ENCODE data around the gene DLG5.

Gene DLG5

GRCh38 chr10:77881222-77881621 lies 45.3 kb downstream of the DLG5 start:
- Histone ChIP-seq H3K9ac (ENCODE audit: low read depth, low read length) (no peak overlapping the region), H4K20me1 (ENCODE audit: insufficient read depth, low read length) (peaks cover 41% of the 10 kb centered on the region), H3K36me3 (ENCODE audit: insufficient read depth, low read length) (no peaks in the 10 kb centered on the region), H3K4me3 (ENCODE audit: low read depth in 1 of 2, low read length in 2 of 2) (no peak overlapping the region), H3K79me2 (ENCODE audit: insufficient read depth, low read length) (peaks cover 8% of the 10 kb centered on the region; the same call in 1 of the 2 replicates), H3K4me1 (ENCODE audit: insufficient read depth, low read length) (no peaks in the 10 kb centered on the region), H3K27ac (ENCODE audit: low read length) (no peak overlapping the region), H2AFZ (ENCODE audit: low read depth, low read length) (no peak overlapping the region), H3K4me2 (ENCODE audit: insufficient read depth, low read length) (no peak overlapping the region), H3K27me3 (ENCODE audit: insufficient read depth, low read length, poor library complexity) (no peaks in the 10 kb centered on the region), H3K9me3 (ENCODE audit: insufficient read depth, low read length, severe bottlenecking) (no peaks in the 10 kb centered on the region)
- TF ChIP-seq EZH2 (IDR thresholded peaks at IDR 0.05; ENCODE audit: borderline replicate concordance, low read depth, low read length, severe bottlenecking) (no peak), CTCF (IDR thresholded peaks at IDR 0.05; ENCODE audit: borderline replicate concordance, extremely low read depth, low read length, poor library complexity, severe bottlenecking) (no peak)
- DNase-seq (no peak), ATAC-seq (ENCODE audit: insufficient read depth, low read depth) (no peak)

GRCh38 chr10:77879710-77880109 lies 46.8 kb downstream of the DLG5 start:
- Histone ChIP-seq H3K27ac (ENCODE audit: low read length) (no peak overlapping the region), H3K4me1 (ENCODE audit: insufficient read depth, low read length) (no peaks in the 10 kb centered on the region), H3K9ac (ENCODE audit: low read depth, low read length) (no peak overlapping the region), H2AFZ (ENCODE audit: low read depth, low read length) (no peak overlapping the region), H3K79me2 (ENCODE audit: insufficient read depth, low read length) (peaks cover 5% of the 10 kb centered on the region; the same call in 1 of the 2 replicates), H3K36me3 (ENCODE audit: insufficient read depth, low read length) (no peaks in the 10 kb centered on the region), H4K20me1 (ENCODE audit: insufficient read depth, low read length) (peaks cover 42% of the 10 kb centered on the region), H3K4me3 (ENCODE audit: low read depth in 1 of 2, low read length in 2 of 2) (no peak overlapping the region), H3K27me3 (ENCODE audit: insufficient read depth, low read length, poor library complexity) (no peaks in the 10 kb centered on the region), H3K9me3 (ENCODE audit: insufficient read depth, low read length, severe bottlenecking) (no peaks in the 10 kb centered on the region), H3K4me2 (ENCODE audit: insufficient read depth, low read length) (no peak overlapping the region)
- DNase-seq (no peak), ATAC-seq (ENCODE audit: insufficient read depth, low read depth) (no peak)
- TF ChIP-seq EZH2 (IDR thresholded peaks at IDR 0.05; ENCODE audit: borderline replicate concordance, low read depth, low read length, severe bottlenecking) (no peak), CTCF (IDR thresholded peaks at IDR 0.05; ENCODE audit: borderline replicate concordance, extremely low read depth, low read length, poor library complexity, severe bottlenecking) (no peak)

GRCh38 chr10:77879065-77879464 lies 47.5 kb downstream of the DLG5 start:
- no peak overlapping the region for H3K9ac ChIP-seq (ENCODE audit: low read depth, low read length)
- H3K4me3 ChIP-seq (ENCODE audit: low read depth in 1 of 2, low read length in 2 of 2): no peak overlapping the region
- H3K79me2 ChIP-seq (ENCODE audit: insufficient read depth, low read length): peaks cover 5% of the 10 kb centered on the region; the same call in 1 of the 2 replicates
- no peak overlapping the region for H3K27ac ChIP-seq (ENCODE audit: low read length)
- no peaks in the 10 kb centered on the region for H3K9me3 ChIP-seq (ENCODE audit: insufficient read depth, low read length, severe bottlenecking)
- TF ChIP-seq CTCF (IDR thresholded peaks at IDR 0.05; ENCODE audit: borderline replicate concordance, extremely low read depth, low read length, poor library complexity, severe bottlenecking) (no peak), EZH2 (IDR thresholded peaks at IDR 0.05; ENCODE audit: borderline replicate concordance, low read depth, low read length, severe bottlenecking) (no peak)
- ATAC-seq (ENCODE audit: insufficient read depth, low read depth): no peak
- DNase-seq: no peak
- H3K4me2 ChIP-seq (ENCODE audit: insufficient read depth, low read length): no peak overlapping the region
- H3K4me1 ChIP-seq (ENCODE audit: insufficient read depth, low read length): peaks cover 4% of the 10 kb centered on the region
- H3K36me3 ChIP-seq (ENCODE audit: insufficient read depth, low read length): no peaks in the 10 kb centered on the region
- no peaks in the 10 kb centered on the region for H3K27me3 ChIP-seq (ENCODE audit: insufficient read depth, low read length, poor library complexity)
- H4K20me1 ChIP-seq (ENCODE audit: insufficient read depth, low read length): peaks cover 45% of the 10 kb centered on the region
- no peak overlapping the region for H2AFZ ChIP-seq (ENCODE audit: low read depth, low read length)
